Left hindlimb (tissue), 1 donor: Measurements from ENCODE around the gene KCNJ10.
"Not testable (repeated sequence)": the region's sequence is repeated elsewhere in the genome, so short reads cannot be mapped to it uniquely, and the experiment has no call there.

Experiments used
- DNase-seq: peaks from one replicate; pipeline ENCODE4 v3.0.0-alpha.2; 2018

Gene KCNJ10

DNA sequence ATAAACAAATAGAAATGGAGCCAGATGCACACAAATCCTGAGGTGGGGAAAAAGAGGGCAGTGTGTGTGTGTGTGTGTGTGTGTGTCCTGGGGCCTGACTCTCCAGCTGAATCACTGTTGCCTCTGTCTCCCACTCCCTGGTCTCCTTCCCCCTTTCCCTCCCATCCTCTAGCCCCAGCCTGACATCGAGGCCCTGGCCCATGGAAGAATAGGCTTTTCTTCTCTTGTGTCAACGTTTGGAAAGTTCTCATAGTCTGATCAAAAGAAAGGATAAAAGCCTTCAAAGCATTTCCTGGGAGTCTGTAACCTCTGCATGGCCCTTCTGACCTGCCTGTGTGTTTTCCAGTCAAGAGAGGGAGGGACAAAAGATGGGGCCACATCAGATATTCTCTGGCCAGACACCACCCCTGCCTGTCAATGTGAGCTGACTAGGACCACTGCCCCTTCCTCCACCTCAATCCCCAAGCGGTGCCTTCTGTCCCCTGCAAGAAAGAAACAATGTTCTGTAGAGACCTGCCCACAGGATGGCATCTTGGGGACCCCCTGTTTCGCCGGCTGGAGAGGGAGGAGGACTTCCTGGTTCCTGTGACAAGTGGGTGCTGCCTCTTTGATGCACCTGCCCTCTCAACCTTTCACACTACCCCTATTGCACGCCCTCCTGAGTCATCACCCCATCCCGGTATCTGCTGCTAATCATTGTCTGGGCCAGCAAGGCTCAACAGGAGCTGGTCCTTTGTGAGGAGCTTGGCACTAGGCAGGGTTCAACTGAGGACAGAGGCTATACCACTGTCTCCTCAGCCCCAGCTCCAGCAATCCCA is 16.2 kb downstream of the KCNJ10 start:
- DNase-seq = no peak

GRCh38 chr1:160052936-160053335 is 17.0 kb downstream of the KCNJ10 start:
- DNase-seq = no peak

DNA sequence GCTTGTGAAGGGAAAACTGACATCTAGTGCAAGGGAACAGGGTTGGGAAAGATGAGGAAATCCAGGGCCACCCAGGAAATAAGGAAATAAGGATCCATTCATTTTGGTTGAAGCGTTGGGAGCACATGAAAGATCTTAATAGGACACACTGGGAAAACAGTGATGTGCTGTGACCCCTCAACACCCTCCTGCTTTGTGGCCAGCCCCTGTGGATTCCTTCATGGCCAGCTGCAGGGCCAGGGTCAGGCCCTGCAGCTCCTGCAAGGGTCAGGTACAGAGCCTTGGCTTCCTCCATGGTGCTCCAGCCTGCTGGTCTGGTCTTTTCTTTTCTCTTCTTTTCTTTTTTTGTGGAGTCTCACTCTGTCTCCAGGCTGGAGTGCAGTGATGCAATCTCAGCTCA is 19.3 kb downstream of the KCNJ10 start:
- no peak for DNase-seq

DNA sequence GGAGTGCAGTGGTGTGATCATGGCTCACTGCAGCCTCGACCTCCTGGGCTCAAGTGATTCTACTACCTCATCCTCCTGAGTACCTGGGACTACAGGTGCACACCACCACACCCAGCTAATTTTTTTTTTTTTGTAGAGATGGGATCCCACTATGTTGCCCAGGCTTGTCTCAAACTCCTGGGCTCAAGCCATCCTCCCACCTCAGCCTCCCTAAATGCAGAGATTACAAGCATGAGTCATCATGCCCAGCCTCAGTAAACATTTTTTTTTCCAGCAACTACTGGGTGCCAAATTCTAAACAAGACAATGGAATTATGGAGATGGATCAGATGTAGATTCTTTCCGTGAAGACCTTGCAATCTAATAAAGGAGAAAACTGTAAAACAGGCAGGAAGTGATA is 19.8 kb downstream of the KCNJ10 start:
- not testable (repeated sequence) for DNase-seq

DNA sequence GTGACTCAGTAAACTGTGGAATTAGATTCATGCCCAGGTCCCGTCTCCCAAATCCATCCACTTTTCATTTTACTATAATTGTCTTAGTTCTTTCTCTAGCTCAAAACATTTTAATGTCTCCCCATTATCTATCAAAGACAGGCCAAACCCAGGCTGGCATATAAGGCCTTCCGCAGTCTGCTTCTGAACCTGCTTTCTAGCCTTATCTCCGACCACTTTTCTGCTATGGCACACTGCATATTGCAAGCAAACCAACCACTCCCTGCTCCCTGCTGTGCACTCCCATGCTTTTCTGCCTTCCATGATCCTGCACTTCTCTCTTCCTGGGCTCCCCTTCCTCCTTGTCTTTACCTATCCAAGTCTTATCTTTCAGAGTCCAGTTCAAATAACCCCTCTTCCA is 20.9 kb downstream of the KCNJ10 start:
- no peak for DNase-seq

DNA sequence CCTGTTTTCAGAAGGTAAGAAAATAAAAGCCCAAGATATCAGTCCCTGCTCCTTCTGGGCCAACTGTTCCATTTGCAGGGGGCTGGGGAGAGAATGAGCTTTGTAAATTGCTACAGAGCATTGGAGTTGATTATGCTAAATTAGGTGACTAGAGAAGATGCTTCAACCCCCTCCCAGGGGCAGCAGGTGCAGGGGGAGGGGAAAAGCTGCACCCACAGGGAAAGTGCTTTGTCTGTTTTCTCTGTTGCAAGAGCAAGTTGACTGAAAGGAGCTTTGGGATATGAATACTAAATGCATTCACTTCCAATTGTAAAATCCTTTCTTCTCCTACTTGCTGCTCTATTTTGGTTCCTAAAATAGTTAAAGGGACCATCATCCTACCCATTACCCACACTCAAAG is 21.6 kb downstream of the KCNJ10 start:
- no peak for DNase-seq

DNA sequence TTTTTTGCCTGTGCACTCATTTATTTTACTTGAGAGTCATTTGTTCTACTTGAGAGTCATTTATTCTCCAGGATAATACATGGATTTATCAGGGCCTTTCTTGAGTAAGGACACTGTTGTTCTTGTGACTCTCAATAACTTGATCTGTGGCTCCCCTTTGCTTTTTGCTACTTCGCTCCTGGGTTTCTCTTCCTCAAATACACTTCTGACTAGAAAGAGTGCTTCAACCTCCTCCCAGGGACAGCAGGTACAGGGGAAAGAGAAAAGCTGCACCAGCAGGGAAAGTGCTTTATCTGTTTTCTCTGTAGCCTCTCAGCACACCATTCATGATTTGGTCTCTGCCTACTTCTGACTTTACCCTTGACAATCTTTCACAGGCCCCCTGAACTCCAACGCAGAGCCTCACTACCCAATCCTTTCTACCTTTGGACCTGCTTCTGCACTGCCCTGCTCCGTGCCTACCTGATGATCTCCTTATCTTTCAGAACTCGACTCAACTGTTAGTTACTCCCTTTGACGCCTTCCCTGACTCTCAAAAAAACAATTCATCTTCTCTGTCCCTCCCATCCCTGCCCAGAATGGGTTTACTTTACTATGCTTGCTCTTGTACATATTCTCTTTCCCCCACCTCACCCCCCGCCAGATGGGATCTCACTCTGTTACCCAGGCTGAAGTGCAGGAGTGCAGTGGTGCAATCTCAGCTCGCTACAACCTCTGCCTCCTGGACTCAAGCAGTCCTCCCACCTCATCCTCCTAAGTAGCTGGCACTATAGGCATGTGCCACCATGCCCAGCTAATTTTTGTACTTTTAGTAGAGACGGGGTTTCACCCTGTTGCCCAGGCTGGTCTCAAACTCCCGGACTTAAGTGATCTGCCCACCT is 22.6 kb downstream of the KCNJ10 start:
- DNase-seq = no peak

DNA sequence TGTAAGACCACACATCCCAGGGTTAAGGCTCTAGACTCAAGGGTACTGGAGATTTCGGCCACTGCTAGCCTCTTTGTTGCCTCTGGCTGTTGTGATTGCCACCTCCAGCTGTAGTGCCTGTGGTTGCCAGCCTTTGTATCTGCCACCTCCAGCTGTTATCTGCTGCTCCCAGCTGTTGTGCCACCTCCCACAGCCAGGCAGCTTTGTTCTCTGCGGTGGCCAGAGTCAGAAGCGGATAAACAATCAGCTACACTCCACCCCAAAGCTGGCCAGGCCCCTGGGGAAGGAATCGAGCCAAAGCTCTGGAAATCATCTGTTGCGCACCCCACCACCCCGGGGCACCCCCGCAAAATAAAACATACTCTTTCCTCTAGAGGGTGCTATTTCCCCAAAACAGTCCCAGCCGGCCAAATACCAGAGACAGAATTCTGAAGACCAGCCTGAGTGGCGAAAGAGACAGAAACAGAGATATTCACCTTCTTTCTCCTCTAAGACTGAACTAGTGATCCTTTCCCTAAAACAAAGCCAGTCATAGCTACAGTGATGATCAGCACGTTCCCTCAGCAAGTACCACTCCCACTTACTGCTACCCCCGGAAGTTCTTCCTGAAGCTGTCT is 23.4 kb downstream of the KCNJ10 start:
- DNase-seq = peak; percentile 57

- no peak for DNase-seq
Observed at GRCh38 chr1:160045653-160046052, 24.3 kb downstream of the KCNJ10 start.

GRCh38 chr1:160043543-160043942 is 26.4 kb downstream of the KCNJ10 start:
- DNase-seq = no peak

DNA sequence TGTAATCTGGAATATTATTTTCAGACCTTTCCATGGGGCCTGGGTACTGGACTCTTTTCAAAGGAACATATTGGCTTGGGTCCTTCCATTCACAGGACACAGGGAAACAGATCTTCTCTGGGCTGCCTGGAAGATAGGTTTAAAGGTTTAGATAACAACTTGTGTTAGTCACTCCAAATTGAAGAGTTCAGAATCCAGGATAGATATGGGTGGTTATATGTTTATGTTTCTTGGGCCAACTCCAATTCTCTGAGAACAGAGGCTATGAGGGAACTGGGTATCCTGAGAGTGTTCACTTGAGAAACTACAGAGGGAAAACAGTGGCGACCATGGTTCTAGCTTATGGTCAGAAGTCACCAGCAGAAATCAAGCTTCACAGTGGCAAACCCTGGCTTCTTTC is 29.5 kb downstream of the KCNJ10 start:
- no peak for DNase-seq

DNA sequence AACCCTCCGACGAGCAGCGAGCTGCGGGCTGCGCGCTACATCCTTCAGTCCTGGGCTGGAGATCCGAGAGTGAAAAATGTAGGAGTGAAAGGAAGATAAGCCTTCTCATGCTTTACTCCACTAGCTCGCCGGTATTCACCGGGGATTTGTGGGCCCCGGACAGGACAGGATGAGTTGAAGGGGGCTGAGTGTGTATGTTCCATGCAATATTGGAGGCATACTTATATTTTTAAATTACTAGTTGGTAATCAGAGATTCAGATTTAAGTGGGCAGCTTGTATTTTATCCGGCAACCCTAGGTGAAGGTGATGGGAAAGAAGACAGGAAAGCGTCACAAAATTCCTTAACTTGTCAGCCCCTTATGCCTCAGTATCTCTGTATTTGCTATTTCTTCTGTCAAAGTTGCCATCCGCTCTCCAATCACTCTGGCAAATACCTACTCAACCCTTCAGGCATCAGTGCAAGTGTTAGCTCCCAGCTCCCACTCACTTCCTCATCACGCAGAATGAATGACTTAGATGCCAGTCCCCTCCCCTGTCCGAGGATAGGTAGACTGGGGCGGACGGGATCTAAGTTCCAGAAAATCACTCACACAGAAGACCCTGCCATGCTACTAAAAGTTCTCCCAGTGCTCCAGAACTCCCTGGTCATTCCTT is 37.7 kb downstream of the KCNJ10 start:
- no peak for DNase-seq

GRCh38 chr1:160031365-160032164 is 38.4 kb downstream of the KCNJ10 start, which contains the start of gene PIGM:
Gene PIGM (minus strand): TSS chr1:160031990. CDS start chr1:160031739, 251 bp downstream.
- DNase-seq = peak; percentile 94

DNA sequence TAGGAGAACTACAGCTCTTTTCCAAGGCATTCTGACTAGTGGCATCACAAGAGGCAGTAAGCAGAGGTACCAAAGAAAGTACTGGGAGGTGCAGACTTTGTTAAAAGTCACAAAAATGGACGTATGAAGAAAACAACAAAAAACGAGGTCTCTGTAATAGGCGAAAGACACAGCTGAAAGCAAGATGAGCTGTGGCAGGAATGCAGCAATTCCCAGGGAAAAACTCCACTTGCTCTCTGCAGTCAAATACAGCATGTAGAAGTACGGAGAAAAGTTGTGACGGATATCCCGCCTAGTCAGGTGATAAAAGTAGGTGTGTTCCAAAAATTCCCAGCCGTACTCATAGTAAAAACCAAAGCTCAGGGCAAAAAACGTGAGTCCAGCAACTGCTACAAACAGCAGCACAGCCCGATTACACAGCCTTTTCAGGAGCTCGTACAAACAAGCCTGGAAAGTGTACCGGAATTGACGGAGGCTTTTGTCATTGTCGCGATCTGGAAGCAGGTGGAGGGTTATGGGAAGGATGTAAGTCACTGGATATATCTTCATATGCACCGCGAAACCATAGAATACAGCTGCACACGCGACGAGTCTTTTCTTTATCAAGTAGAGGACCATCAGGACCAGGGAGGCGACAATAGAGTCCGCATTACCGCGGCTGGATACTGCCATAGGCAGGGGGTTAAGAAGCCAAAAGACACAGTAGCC is 39.1 kb downstream of the KCNJ10 start:
- DNase-seq = peak; percentile 34

DNA sequence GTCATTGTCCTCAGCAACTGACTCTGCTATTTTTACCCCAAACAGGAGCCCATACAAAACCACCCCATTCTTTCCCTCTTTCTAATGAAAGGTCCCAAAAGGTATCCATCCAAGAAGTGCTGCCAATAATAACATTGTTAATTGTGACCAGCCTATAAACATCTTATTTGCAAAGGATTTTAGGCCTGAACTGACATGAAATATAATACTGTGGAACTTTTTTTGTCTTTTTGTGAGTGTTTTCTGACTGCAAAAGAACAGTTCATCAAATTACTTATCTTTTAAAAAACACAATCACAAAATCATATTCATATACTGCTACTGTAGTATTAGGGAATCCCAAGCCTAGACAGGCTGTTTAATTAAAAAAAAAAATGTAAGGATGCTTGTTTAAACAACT is 41.5 kb downstream of the KCNJ10 start:
- no peak for DNase-seq

GRCh38 chr1:160025314-160025713 is 44.6 kb downstream of the KCNJ10 start:
- no peak for DNase-seq

- DNase-seq = no peak
Observed at GRCh38 chr1:160024195-160024905, 45.6 kb downstream of the KCNJ10 start.

DNA sequence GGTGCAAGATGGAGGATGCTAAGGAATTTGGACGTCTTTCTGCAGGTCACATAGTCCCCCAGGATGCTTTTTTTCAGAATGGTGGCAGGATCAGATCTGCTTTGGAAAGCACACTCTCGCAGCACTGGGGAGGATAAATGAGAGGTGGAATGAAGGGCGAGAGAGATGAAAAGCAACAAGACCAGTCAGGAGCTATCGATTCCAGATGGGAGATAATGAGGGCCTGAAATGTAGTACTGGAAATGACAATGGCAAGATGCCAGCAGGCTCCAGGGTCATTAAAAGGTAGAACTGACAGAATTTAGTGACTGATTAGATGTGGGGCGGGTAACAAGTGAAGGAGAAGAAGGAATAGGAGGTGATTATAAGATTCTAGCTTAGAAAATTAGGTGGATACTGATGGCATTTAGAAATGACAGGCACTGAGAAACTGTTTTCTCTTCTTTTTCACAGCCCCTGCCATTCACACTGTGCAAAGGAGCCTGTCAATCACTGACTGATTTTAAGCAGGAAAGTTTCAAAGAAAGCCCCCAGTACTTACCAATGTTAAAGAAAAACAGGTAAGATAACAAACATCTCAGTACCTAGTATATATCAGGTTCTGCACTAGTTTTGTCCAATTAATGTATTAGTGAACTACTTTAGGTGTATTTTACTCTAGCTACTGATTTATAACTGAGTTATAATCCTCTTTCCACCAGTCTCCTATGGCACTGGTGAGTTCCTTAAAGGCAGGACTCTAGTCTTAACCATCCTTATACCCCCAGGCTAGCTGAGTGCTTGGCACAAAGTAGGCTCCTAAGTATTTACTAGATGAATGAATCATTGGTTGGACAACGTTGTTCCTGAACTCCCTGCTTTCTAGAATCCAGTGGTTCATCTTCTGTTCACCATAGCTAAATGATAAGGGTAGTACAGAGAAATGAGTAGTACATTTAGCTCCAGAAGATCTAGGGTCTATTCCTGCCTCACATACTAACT is 47.3 kb downstream of the KCNJ10 start:
- no peak for DNase-seq

GRCh38 chr1:160021376-160022074 is 48.4 kb downstream of the KCNJ10 start:
- DNase-seq = no peak
